Fibroblast of skin of right biceps (primary cell): Measurements from ENCODE around the gene RAC2.
"Not testable (repeated sequence)": the region's sequence is repeated elsewhere in the genome, so short reads cannot be mapped to it uniquely, and the experiment has no call there.

Experiments
- DNase-seq: peaks from one replicate; pipeline ENCODE4 v3.0.0-alpha.2; 2013

RAC2 gene

DNA sequence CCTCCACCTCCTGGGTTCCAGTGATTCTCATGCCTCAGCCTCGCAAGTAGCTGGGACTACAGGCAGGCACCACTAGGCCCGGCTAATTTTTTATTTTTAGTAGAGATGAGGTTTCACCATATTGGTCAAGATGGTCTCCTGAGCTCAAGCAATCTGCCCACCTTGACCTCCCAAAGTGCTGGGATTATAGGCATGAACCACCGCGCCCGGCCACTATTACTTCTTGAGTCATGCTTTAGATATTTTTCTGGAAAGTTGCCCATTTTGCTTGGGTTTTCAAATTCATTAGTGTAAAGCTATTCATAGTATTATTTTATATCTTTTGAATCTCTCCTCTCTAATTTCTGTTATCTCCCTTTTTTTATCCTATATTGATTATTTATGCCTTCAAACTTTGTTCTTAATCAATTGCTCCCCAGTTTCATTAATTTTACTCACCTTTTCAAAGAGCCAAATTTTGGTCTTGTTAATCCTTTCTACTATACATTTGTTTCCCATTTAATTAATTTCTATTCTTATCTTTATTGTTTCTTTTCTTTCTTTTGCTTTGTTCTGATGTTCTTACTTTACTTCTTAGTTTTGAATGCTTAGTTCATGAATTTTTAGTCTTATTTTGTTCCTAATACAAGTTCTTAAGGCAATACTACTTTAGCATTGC is 10.3 kb upstream of the RAC2 start:
- DNase-seq = peak; percentile 86

DNA sequence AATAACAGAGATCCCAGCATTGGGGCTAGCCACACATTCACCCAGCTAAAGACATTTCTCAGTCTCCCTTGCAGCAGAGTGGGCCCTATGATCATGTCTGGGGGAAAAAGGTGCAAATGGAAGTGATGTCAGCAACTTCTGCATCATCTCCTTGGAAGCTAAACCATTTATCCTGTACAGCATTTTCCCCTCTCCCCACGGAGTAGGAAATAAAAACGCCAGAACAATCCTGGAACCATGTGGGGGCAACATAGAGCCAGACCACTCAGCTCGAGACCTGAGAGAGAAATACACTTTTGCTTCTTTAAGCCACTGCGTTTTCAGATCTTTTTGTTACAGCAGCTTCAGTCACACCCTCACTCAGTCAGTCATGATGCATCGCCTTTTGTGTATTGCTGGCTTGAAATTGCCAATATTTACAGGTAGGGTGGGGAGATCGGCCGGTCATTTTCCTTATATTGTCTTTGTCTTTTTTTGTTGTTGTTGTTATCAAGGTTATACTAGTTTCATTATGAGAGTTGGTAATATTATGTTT is 9.1 kb upstream of the RAC2 start:
- DNase-seq = peak; percentile 68

DNA sequence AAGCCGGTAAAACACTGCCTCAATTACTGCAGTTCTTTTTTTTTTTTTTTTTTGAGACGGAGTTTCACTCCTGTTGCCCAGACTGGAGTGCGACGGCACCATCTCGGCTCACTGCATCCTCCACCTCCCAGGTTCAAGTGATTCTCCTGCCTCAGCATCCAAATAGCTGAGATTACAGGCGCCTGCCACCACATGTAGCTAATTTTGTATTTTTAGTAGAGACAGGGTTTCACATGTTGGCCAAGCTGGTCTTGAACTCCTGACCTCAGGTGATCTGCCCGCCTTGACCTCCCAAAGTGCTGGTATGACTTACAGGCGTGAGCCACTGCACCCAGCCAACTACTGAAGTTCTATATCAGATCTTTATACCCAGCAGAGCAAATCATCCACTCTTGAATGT is 7.8 kb upstream of the RAC2 start:
- DNase-seq = not testable (repeated sequence)

DNA sequence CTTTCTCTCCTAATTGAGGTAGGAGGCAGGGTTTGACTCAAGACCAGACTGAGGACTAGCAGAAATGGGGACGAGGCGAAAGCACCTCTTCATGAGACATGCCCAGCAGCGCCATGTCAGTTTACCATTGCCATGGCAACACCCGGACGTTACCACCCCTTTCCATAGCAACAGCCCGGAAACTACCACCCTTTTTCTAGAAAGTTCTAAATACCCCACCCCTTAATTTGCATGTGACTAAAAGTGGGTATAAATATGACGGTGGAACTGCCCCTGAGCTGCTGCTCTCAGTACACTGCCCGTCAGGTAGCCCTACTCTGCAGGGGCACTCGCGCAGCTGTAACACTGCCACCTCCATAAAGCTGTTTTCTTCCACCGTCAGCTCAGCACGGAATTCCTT is 5.9 kb upstream of the RAC2 start:
- no peak for DNase-seq

DNA sequence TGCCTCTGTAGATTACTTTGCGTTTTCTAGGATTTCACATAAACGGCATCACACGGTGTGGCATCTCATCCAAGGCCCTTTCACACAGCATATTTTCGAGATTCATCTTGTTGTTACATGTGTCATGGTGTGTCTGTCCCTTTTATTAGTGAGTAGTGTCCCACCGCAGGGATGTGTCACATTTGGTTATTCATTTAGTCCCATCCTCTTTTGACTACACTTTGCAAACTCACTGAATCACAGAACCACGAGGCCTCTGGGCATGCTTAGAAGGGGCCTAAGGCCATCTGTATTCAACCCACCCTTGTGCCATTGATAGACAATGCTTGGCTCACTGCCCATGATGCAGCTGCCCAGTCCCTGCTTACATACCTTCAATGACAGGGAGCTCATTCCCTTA is 4.2 kb upstream of the RAC2 start:
- no peak for DNase-seq

DNA sequence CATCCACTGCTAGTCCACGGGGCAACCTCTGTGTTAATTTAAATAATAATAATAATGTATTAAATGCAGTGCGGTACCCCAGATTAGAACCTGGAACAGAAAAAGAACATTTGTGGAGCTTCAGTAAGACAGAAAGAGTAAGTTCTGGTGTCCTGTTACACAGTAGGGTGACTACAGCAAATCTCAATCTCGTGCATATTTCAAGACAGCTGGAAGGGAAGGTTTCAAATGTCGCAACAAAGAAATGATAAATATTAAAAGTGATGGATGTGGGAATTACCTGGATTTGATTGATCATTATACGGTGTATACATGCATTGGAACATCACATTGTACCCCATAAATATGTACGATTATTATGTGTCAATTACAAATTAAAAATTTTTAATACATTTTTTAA is 1.7 kb upstream of the RAC2 start:
- DNase-seq = no peak

DNA sequence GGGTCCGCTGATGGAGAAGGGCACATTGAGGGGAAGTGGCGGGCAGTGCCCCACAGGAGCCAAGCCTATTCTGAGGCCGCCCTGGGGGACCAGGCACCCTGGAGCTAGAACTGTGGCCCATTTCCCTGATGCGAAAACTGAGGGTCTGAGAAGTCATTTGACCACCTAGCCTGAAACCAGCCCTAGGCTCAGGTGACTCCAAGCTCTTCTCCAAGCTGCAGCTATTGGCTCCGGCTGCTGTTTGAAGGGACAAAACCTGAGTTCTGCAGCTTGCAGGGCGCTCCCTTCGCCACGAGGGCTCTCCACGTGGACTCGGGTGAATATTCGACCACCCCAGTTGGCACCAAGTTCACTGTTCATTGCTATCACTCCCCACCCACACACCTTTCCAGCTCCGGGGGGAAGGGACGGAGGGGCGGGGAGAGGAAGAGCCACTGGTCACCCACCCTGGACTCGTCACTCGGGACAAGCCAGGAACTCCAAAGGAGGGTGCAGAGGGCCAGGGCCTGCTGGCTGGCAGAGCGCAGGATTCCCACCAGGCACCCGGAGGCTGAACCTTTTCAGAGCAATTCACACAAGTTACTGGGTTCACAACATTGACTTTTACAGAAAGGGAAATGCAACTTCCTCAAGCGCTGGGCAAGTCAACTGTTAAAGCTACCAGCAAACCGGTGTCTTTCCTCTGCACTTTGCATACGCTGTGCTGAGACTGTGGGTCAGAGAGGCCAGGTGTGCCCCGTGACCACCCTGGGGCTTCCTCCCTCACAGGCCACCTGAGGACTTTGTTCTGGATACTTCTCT is 1.1 kb upstream of the RAC2 start:
- no peak for DNase-seq

DNA sequence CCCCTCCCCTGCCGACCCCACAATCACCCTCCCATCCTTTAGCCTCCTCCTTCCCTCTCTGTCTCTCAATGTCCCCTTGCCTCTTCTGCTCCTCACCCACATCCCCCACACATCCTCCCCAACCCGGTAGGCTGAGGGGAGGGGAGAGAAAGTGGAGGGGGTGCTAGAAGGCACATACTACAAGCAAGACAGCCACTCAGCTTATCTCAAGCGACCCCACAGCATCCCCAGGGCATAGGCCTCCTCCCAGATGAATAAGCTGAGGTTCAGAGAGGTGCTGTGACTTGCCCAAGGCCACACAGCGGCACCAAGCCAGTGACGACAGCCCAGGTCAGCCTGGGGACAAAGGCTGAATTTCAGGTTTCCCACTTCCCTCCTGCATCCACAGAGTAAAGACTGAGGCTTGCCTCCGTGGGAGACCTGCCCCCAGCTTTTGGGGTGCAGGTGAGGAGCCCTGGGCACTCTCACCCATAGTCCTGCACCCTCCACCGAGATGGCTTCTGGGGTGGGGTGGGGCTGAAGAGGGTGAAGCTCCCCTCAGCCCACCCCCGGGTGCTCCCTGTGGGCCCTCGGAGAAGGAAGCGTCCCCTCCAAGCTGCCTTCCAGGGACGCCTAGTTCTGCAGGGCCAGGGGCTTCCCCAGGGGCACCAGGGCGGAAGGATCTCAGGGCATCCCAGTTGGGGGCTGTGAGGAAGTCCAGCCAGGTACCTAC is 511 bp downstream of the RAC2 start:
- no peak for DNase-seq

DNA sequence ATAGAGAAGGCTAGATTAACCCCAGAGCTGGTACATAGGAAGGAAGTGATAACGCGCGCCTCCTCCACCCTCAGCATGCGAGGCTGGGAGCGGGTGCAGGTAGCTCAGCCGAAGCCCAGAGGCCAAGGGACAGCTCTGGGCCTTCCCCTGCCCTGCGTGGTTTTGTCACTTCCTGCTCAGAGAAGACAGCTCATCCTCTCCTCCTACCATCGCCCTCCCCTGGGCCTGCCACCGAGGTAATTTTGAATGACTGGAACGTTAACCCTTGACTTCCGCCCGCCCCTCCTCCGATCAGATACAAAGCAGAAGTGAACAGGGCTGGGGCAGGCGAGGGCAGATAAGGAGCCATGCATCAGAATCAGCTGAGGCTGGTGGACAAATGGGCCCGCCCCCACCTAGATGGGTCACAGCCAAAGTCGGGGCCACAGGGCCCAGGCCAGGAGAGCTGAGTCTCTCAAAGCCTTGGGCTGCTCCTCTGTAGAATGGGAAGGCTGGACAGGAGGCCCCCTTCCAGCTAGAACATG is 1.6 kb downstream of the RAC2 start:
- peak; percentile 65 for DNase-seq

DNA sequence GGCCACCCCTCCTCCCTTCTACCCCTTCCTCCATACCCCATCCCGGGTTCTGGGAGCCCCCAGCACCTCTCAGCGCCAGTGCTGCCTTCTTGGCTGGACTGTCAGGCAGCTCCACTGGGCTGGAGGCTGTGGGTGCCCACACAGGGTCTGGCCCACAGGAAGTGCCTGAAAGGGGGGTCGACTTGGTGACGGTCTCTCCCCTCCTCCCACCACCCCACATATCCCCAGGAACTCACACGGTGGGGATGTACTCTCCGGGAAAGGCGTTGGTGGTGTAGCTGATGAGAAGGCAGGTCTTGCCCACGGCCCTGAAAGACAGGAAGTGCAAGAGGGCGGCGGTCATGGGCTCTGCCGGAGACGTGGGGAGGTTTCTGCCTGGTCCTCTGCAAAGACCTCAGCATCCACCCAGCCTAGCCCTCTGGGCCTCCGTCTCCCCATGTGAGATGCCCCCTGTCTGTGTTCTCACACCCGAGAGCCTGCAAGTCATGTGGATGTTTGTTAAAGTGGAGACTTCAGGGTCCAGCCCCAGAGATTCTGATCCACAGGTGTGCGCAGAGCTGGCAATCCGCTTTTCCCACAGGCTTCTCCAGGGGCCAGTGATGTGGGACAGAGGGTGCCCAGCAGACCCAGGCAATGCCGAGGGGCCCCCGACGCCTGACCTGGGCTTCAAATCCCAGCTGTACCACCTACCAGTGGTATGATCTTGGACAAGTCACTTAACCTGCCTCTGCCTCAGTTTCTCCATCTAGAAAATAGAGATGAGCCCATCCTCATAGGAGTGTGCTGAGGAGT is 2.5 kb downstream of the RAC2 start:
- no peak for DNase-seq

DNA sequence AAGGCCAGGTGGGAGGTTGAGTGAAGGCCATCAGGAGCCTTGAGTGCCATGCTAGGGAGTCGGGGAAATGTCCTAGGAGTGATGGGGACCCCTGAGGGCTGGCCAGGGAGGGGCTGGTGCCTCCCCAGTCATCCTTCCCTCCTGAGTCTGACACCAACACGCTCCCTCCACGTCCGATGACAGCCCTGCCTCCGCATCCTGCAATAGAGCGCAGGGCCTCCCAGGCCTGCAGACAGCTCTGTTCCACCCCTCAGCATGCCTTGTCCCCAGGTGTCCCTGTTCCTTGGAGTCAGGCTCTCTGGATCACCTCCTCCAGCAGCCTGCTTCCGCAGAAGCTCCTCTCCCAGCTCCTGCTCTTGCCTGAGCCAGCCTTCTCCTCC is 3.1 kb downstream of the RAC2 start:
- DNase-seq = no peak

DNA sequence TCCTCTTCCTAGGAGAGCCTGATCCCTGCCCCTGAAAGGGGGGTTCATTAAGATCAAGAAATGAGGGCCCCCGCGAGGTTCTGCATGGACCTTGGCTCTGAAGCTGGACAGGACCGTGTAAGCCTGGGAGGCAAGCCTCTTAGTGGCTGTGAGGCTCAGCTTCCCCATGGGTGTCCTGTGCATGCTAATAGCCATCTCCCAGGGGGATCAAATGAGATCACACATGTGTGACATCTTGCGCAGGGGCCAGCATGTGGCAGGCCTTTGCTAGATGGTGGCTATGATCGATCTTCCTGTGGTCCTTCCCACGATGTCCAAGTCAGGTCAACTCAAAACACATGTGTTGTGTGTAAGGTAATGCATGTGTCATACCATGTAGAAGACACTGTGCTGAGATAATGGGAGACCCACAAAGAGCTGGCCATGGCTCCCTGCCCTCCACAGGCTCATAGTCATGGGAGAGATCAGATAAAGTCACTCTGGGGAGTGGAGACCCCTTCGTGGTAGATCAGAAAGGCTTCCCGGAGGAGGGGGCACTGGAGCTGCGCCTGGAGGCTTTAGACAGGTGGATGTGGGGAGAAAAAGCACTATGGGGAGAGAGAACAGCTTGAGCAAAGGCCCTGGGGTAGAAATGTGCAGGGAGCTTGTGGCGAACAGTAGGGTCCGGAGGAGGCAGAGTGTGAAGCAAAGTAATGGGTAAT is 3.7 kb downstream of the RAC2 start:
- no peak for DNase-seq

DNA sequence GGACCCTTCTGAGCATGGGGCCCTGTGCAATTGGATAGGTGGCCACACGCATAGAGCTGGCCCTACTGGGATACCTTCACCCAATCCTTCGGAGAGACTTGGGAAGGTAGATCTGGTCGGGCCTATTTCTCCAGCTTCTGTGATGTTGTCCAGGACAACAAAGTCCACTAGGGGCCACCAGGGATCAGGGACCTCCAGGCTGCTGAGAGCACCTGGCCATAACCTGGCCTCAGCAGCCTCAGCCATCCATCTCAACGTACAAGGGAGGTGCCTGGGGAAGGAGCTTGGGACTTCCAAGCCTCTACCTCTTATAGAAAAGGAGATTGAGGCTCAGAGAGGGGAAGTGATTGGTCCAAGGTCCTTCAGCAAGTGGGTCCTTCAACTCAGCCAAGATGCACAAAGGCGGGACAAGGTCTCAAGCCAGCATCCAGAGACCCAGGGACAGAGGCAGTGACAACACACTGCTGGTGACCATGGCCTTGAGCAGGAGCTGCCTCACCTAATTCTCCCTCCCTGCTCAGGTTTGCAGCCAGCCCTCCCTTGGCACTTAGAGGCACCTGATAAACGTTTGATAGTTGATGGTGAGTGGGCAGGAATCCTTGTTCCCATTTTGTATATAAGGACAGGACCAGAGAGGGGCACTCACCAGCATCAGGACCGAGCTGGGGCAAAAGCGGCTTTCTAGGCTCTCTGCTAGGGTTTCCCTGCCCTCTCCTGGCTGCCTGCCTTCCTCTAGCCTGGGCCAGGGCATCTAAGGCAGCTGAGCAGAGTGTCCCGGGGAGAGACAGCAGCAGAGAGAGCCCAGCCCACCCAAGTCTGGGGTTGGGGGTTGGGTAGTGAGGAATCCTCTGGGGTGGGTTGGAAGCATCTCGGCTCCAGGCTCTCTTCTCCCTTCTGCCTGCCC is 4.5 kb downstream of the RAC2 start:
- no peak for DNase-seq

DNA sequence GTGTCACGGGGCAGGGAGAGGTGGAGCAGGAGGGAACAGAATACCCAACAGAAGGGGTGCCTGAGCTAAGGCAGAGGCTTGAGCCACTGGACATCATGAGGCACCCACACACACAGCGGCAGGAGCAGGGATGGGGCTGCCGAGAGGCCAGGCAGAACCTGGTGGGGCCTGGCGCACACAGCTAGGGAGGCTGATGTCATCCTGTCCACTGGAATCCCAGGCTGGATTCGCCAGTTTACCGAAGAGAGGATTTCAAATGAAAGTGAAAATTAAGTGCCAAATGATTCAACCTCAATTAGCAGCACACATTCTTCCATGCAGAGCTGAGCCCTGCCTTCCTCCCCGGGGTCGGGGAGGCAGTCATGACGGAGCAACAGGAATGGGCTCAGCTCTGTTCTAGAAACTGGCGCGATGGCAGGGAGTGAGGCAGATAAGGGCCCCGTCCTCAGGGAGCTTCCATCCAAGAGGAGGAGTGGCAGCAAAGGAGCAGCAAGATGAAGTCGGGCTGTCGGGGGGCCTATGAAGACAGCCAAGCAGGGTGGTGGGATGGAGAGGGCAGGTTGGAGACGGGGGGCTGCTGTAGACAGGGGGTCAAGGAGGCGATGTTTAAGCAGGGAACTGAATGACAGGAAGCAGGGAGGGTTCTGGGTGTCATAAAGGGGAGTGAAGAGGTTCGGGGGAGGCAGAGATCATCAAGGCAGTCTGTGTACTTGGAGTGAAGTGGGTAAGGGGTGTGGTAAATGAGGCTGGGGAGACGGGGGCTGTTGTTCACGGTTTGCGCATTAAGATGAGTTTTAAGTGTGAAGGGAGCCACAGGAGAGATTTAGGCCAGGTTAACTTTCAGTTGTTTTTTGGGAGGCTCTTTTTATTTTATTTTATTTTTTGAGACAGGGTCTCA is 6.4 kb downstream of the RAC2 start:
- peak; percentile 75 for DNase-seq

DNA sequence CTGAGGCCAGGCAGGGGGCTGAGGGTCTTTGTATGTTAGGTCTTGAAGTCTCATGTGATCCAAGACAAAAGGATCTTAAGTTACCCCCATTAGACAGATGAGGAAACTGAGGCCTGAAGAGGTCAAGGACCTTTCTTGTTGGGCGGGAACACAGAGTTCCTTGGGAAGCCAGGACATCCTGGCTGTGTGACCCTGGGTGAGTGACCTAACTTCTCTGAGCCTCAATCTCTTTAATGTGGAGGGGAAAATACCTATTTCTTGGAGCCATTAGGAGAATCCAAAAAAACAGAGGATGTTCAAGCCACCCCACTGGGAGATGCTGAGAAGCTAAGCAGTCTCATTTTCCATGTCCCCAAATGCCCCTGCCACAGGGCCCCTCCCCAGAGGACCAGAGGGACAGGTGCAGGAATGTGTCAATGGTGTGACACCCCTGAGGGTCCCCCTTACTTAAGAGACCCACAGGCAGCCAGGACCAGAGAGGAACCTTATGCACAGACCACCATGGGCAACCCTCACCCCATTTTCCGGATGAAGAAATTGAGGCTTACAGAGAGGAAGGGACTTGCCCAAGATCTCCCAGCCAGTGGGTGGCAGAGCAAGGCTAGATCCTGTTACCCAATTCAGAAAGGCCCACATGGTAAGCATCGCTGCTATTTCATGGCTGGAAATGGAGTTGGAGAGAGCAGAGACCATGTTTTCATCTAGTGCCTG is 8.0 kb downstream of the RAC2 start:
- no peak for DNase-seq

DNA sequence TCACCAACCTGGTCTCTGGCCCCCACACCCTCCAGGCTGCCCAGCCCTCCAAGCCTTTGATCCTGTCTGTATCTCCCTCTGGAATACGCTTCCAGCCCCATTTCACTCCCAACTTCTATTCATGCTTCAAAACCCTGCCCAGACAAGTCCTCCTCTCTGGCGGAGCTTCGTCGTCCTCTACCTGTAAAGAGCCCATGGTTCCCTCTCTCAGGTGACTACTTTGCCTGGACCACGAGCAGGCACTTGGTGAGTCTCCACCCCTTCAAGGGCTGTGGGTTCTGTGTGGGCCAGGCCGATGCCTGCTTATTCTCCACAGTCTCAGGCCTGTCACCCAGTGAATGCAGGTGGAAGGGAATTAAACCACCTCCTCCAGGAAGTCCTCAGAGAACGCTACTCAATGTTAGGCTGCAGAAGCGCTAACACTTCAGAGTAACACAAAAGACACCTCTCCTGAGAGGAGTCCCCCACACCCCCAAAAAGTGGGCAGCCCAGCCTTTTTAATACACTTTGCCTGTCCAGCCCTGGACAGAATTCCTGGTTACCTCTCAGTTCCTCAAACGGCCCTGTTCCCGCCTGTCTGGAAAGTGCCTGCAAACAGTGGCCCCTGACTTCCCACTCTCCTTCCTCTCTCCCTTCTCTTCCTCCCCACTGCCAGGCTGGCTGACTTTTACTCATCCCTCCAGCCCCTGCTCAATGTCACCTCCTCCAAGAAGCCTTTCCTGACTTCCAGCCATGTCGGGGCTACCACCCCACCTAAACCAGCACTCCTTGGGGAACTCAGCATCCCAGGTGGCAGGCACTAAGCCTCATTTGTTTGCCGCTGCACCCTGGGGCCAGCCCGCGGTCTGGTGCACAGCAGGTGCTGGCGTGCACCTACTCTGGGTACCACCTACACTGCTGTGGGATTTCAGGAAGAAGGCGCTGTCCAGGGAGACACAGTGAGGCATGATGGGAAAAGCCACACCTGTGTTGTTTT is 9.0 kb downstream of the RAC2 start:
- DNase-seq = no peak

DNA sequence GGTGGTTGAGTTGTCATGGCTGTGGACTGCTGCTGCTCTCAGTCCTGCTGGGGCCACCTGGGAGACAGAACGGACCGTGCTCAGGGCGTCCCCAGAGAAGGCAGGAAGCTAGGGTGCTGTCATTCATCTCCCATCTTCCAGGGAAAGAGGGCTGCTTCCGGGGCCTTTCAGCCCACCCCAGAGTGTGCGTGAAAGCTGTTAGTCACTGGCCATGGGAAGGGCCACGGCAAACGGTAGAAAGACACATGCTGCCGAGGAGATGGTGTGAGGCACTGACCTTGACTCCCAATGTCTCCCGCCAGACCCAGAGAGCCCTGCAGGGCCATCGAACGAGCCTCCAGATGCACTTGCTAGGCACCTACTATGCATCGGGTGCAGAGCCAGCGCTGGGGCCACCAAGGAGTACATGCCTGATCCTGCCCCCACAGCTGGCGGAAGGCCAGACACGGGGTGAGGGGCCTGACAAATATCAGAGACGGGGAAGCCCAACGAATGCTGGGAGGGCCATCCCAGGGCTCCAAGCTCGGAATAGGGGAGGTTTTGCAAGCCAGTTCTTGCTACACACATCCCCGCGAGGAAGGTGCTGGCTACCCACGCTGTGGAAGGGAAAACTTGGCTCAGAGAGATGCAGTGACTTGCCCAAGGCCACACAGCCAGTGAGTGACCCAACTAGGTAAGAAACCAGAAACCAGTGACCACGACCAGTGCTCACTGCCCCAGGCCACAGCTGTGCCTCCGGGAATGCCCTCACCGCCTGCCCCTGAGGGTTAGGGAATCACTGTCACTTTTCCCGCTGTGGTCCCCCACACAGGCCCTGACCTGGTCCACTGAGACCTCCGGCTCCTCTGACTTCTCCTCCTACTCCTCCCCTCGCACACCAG is 10.1 kb downstream of the RAC2 start:
- no peak for DNase-seq
